Loucy (cell line): ENCODE data around the gene BEST1.

Experiments used
- H2AFZ ChIP-seq: fragments of 200-600 bp; sonication (generic); 2 replicates; pipeline ENCODE4 v1.6.0; 2016; ENCODE audit warnings: antibody characterized with exemption, mild to moderate bottlenecking, low read length, moderate library complexity
- H3F3A ChIP-seq: fragments of 200-600 bp; 2 replicates; pipeline ENCODE4 v1.6.0; 2016; ENCODE audit warnings: antibody characterized with exemption, low read depth, mild to moderate bottlenecking
- H3K27me3 ChIP-seq: fragments of 200-600 bp; sonication (generic); 2 replicates; pipeline ENCODE4 v1.6.1; 2014; ENCODE audit warnings: low read length, mild to moderate bottlenecking; ENCODE audit not compliant: insufficient read depth, poor library complexity, severe bottlenecking
- H3K36me3 ChIP-seq: fragments of 200-600 bp; sonication (generic); 2 replicates; pipeline ENCODE4 v1.6.1; 2016; ENCODE audit warnings: low read length; ENCODE audit not compliant: insufficient read depth
- H3K4me1 ChIP-seq: fragments of 200-600 bp; sonication (generic); 2 replicates; pipeline ENCODE4 v1.5.1; 2014; ENCODE audit warnings: low read length, mild to moderate bottlenecking; ENCODE audit not compliant: insufficient read depth, poor library complexity, severe bottlenecking
- H3K4me2 ChIP-seq: fragments of 200-600 bp; sonication (generic); 2 replicates; pipeline ENCODE4 v1.6.0; 2014; ENCODE audit warnings: antibody characterized with exemption, low read length, low read depth, mild to moderate bottlenecking; ENCODE audit not compliant: poor library complexity, severe bottlenecking
- H3K4me3 ChIP-seq: fragments of 200-600 bp; sonication (generic); 2 replicates; pipeline ENCODE4 v1.5.1; 2014; ENCODE audit warnings: low read length, mild to moderate bottlenecking, mixed read lengths; ENCODE audit not compliant: poor library complexity, severe bottlenecking
- H3K79me2 ChIP-seq: fragments of 200-600 bp; sonication (generic); 2 replicates; pipeline ENCODE4 v1.6.1; 2014; ENCODE audit warnings: low read length; ENCODE audit not compliant: insufficient read depth
- H3K9ac ChIP-seq: fragments of 200-600 bp; sonication (generic); 2 replicates; pipeline ENCODE4 v1.6.0; 2014; ENCODE audit warnings: mild to moderate bottlenecking, low read depth, low read length, moderate library complexity; ENCODE audit not compliant: poor library complexity, severe bottlenecking
- H3K9me2 ChIP-seq: fragments of 200-600 bp; sonication (generic); replicated peaks from 2 replicates; pipeline ENCODE4 v1.6.1; 2016; ENCODE audit warnings: low read depth, low read length, mixed read lengths
- H3K9me3 ChIP-seq: fragments of 200-600 bp; sonication (generic); 2 replicates; pipeline ENCODE4 v1.6.1; 2014; ENCODE audit warnings: mild to moderate bottlenecking, antibody characterized with exemption, low read length, low read depth; ENCODE audit not compliant: insufficient read depth
- H4K20me1 ChIP-seq: fragments of 200-600 bp; sonication (generic); 2 replicates; pipeline ENCODE4 v1.6.0; 2014; ENCODE audit warnings: antibody characterized with exemption, low read length, mild to moderate bottlenecking; ENCODE audit not compliant: insufficient read depth, poor library complexity, severe bottlenecking
- CTCF ChIP-seq: fragments of 200-600 bp; sonication (generic); conservative IDR thresholded peaks from 2 replicates; pipeline ENCODE4 v1.5.1; 2014; ENCODE audit warnings: mild to moderate bottlenecking, antibody characterized with exemption, low read length
- EZH2phosphoT487 ChIP-seq: fragments of 200-600 bp; IDR thresholded peaks from 2 replicates; pipeline ENCODE4 v1.6.1; 2018; ENCODE audit warnings: antibody characterized with exemption, mild to moderate bottlenecking, moderate library complexity, borderline replicate concordance

The BEST1 gene

GRCh38 chr11:61905801-61906521, 44.2 kb upstream of the BEST1 start:
- Histone ChIP-seq H3K27me3 (no peaks in the 10 kb centered on the region), H3K4me2 (no peak overlapping the region), H4K20me1 (no peaks in the 10 kb centered on the region), H3K9ac (no peak overlapping the region), H3K4me1 (peaks cover 5% of the 10 kb centered on the region), H3K79me2 (no peaks in the 10 kb centered on the region), H3K9me3 (no peaks in the 10 kb centered on the region), H3F3A (no peaks in the 10 kb centered on the region), H3K4me3 (no peak overlapping the region), H3K9me2 (no peaks in the 10 kb centered on the region), H3K36me3 (no peaks in the 10 kb centered on the region), H2AFZ (no peak overlapping the region)
- TF ChIP-seq EZH2phosphoT487 (no peak), CTCF (no peak)

GRCh38 chr11:61906522-61906909, 43.6 kb upstream of the BEST1 start:
- H3K79me2 ChIP-seq, result no peaks in the 10 kb centered on the region
- no peak overlapping the region for H3K4me3 ChIP-seq
- no peaks in the 10 kb centered on the region for H3K27me3 ChIP-seq
- H3F3A ChIP-seq, result no peaks in the 10 kb centered on the region
- no peak overlapping the region for H3K9ac ChIP-seq
- H2AFZ ChIP-seq, result no peak overlapping the region
- no peaks in the 10 kb centered on the region for H3K9me2 ChIP-seq
- no peak overlapping the region for H3K4me2 ChIP-seq
- peaks cover 5% of the 10 kb centered on the region for H3K4me1 ChIP-seq
- no peaks in the 10 kb centered on the region for H3K9me3 ChIP-seq
- H4K20me1 ChIP-seq, result no peaks in the 10 kb centered on the region
- no peaks in the 10 kb centered on the region for H3K36me3 ChIP-seq
- TF ChIP-seq CTCF, result no peak
- no peak for TF ChIP-seq EZH2phosphoT487

DNA sequence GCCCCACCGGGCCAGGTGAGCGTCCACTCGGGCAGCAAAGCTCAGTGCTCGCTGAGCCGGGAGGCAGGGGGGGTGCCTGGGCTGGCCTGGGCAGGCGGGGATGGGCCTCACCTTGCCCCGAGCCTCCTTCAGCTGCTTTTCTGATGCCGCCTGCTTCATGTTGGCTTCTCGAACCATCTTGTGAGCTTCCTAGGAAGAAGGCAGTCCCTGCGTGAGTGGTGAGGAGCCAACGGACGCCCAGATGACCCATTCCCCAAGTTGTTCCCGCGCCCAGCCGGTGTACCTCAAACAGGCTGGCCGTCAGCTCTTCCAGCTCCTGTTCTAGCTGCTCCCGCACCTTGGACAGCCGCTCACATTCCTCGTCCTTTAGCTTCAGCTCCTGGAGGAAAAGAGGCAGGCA, 42.9 kb upstream of the BEST1 start:
- Histone ChIP-seq H2AFZ (no peak overlapping the region), H3K4me1 (peaks cover 5% of the 10 kb centered on the region), H3K27me3 (no peaks in the 10 kb centered on the region), H3K9me2 (no peaks in the 10 kb centered on the region), H3K36me3 (no peaks in the 10 kb centered on the region), H3K9me3 (no peaks in the 10 kb centered on the region), H3K4me3 (no peak overlapping the region), H3K4me2 (no peak overlapping the region), H3K79me2 (no peaks in the 10 kb centered on the region), H4K20me1 (no peaks in the 10 kb centered on the region), H3F3A (no peaks in the 10 kb centered on the region), H3K9ac (no peak overlapping the region)
- TF ChIP-seq CTCF, result no peak
- no peak for TF ChIP-seq EZH2phosphoT487
